MCF 10A (cell line): ENCODE measurements around the gene SMARCD3. TPM values are rescaled to one million over a fixed set of nuclear protein-coding genes. Genes with fewer than 3 reads are reported as not detected.

Experiments
- BruUV-seq: library from RNA; stranded (reverse); fragments of 400-500 nt; replicated peaks from 2 replicates; lab custom pipeline; 2021; lab: Mats Ljungman, UMichigan
- CTCF ChIA-PET: fragments of 300-600 bp; sonication (Branson Sonifier 250); formaldehyde crosslinking; extraction: SDS; loops from one replicate; lab custom pipeline; 2021; ENCODE audit warnings: antibody characterized with exemption, inconsistent platforms; lab: Yijun Ruan, JAX
- POLR2A ChIA-PET: fragments of 300-600, 350-650 bp; sonication (Branson Sonifier 250); formaldehyde crosslinking; extraction: SDS; loops from one replicate; lab custom pipeline; 2020; ENCODE audit warnings: antibody characterized with exemption, inconsistent platforms; lab: Yijun Ruan, JAX
- DNase-seq: peaks from one replicate; pipeline ENCODE4 v3.0.0-alpha.2; 2018; ENCODE audit not compliant: unreplicated experiment
- H3K27ac Mint-ChIP-seq: one replicate; pipeline ENCODE4 v1.8.0; 2022; ENCODE audit warnings: mild to moderate bottlenecking, low read depth, mixed read lengths; ENCODE audit not compliant: unreplicated experiment
- H3K27me3 Mint-ChIP-seq: one replicate; pipeline ENCODE4 v1.8.0; 2022; ENCODE audit warnings: mixed read lengths; ENCODE audit not compliant: insufficient read depth, unreplicated experiment
- H3K36me3 Mint-ChIP-seq: one replicate; pipeline ENCODE4 v1.8.0; 2022; ENCODE audit warnings: mild to moderate bottlenecking, moderate library complexity, mixed read lengths; ENCODE audit not compliant: insufficient read depth, unreplicated experiment
- H3K4me1 Mint-ChIP-seq: one replicate; pipeline ENCODE4 v1.8.0; 2022; ENCODE audit warnings: mixed read lengths; ENCODE audit not compliant: insufficient read depth, unreplicated experiment
- H3K4me3 Mint-ChIP-seq: one replicate; pipeline ENCODE4 v1.8.0; 2022; ENCODE audit warnings: mild to moderate bottlenecking, moderate library complexity, mixed read lengths; ENCODE audit not compliant: unreplicated experiment
- H3K9me3 Mint-ChIP-seq: one replicate; pipeline ENCODE4 v1.8.0; 2022; ENCODE audit warnings: mixed read lengths; ENCODE audit not compliant: unreplicated experiment
- intact Hi-C: fragments of 100-400 bp; cut with micrococcal nuclease; formaldehyde crosslinking; loops from 2 replicates; pipeline ENCODE4 v1.14.1; 2022
- total RNA-seq: library from RNA; stranded (reverse); gene quantifications from 2 replicates; pipeline ENCODE4 v1.2.3, GENCODE V29; 2022
- TF ChIP-seq, protein P1 (sequence below): fragments of 200-600 bp; IDR thresholded peaks from one replicate; pipeline ENCODE4 v1.8.0; 2022; ENCODE audit warnings: antibody characterized with exemption, mild to moderate bottlenecking; ENCODE audit not compliant: unreplicated experiment

SMARCD3 gene
- total RNA-seq, 1 experiment from 2014 or later, result 3.8 TPM

DNA sequence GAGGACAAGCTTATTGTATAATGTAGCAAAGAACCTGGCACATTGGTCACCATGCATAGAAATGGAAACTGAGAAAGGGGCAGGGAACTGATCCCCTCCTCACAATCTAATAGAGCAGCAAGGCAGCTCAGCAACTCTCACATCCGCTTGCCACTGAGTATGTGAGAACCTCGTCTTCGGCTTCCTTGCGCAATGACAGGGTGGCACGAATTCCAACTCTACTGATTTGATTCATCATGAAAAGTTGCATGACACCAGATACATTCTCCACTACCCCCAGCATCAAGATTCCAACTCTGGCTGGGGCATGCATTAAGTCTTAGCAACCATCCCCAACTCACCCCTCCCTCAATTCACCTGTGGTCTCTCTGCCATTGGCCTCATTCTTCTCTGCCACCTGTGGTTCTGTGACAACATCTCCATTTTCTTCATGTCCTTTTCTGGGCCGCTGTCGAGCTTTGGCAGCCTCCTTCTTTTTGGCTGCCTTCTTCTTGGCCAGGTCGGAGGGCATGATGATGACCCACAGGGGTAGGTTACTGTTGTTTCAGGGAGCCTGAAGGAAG is 22.5 kb downstream of the SMARCD3 start:
- Mint-ChIP-seq H3K9me3 (no peaks in the 10 kb centered on the region), H3K27me3 (no peaks in the 10 kb centered on the region), H3K36me3 (peaks cover 46% of the 10 kb centered on the region), H3K4me1 (peaks cover 16% of the 10 kb centered on the region), H3K4me3 (peak overlapping the region; percentile 99), H3K27ac (peak overlapping the region; percentile 99)
- ChIA-PET POLR2A (interaction anchor here (0.7 to 2.5 kb wide), 10 partner anchors 11 to 142 kb away, joined by 3 to 19 read pairs (median 4); partner anchors contain the start of gene NUB1), CTCF (interaction anchor here (0.6 to 1.3 kb wide), 4 partner anchors 18 to 134 kb away, joined by 3 to 4 read pairs (median 4); no protein-coding TSS in a partner anchor)
- intact Hi-C loops, result no loop called here
- BruUV-seq, result no TSS peak
- DNase-seq, result peak; percentile 61
- TF ChIP-seq, protein P1, sequence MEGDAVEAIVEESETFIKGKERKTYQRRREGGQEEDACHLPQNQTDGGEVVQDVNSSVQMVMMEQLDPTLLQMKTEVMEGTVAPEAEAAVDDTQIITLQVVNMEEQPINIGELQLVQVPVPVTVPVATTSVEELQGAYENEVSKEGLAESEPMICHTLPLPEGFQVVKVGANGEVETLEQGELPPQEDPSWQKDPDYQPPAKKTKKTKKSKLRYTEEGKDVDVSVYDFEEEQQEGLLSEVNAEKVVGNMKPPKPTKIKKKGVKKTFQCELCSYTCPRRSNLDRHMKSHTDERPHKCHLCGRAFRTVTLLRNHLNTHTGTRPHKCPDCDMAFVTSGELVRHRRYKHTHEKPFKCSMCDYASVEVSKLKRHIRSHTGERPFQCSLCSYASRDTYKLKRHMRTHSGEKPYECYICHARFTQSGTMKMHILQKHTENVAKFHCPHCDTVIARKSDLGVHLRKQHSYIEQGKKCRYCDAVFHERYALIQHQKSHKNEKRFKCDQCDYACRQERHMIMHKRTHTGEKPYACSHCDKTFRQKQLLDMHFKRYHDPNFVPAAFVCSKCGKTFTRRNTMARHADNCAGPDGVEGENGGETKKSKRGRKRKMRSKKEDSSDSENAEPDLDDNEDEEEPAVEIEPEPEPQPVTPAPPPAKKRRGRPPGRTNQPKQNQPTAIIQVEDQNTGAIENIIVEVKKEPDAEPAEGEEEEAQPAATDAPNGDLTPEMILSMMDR, result no peak

GRCh38 chr7:151223728-151224127 is 24.8 kb downstream of the SMARCD3 start:
- intact Hi-C loops, result no loop called here
- CTCF ChIA-PET, result no interaction called here
- Mint-ChIP-seq H3K27ac (no peak overlapping the region), H3K27me3 (no peaks in the 10 kb centered on the region), H3K4me1 (peaks cover 16% of the 10 kb centered on the region), H3K9me3 (no peaks in the 10 kb centered on the region), H3K36me3 (peaks cover 63% of the 10 kb centered on the region), H3K4me3 (no peak overlapping the region)
- TF ChIP-seq, protein P1, result no peak
- no TSS peak for BruUV-seq
- POLR2A ChIA-PET, result no interaction called here
- DNase-seq, result no peak

DNA sequence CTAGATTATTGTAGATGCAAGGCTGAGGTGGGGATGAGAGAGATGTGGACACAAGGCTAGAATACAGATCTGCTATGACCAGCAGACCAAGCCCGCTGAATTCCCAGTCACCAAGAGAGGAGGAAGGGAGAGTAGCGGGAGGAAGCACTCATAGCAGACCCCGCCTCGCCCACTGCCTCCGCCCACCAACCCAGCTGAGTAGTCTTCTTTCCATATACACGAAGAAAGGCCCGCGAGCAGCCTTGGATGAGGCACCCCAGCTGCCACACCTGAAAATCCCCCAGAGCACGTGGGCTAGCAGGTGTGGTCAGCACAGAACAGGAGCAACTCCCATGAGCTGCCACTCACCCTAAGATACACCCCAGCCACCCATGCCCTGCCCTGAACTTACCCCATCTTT is 30.3 kb downstream of the SMARCD3 start:
- intact Hi-C loops, result no loop called here
- Mint-ChIP-seq H3K4me1 (no peaks in the 10 kb centered on the region), H3K9me3 (no peaks in the 10 kb centered on the region), H3K27me3 (no peaks in the 10 kb centered on the region), H3K36me3 (peaks cover 93% of the 10 kb centered on the region), H3K27ac (no peak overlapping the region), H3K4me3 (no peak overlapping the region)
- TF ChIP-seq, protein P1, result no peak
- no TSS peak for BruUV-seq
- DNase-seq, result no peak
- CTCF ChIA-PET, result interaction anchor here (1.0 kb wide), 1 partner anchor 39 kb away, joined by 3 read pairs; no protein-coding TSS in a partner anchor
- POLR2A ChIA-PET, result no interaction called here

DNA sequence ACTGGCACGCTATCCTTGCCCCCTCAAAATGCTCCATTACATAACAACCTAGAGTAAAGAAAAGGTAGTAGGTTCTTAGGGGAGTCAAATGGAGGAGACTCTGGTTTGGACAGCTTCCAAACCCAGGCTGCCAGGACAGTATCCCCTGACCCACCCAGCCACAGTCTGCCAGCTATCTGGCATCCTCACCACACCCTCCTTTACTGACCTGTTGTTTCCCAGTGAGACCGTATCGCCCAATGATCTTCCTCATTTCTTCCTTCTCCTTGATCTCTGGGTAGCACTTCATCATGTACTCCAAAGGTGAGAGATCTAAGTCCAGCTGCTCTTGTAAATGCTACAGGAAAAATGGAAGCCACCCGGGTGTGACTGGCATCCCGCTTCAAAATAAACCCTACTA is 33.1 kb downstream of the SMARCD3 start:
- BruUV-seq, result no TSS peak
- no peak overlapping the region for H3K27ac Mint-ChIP-seq
- intact Hi-C loops, result no loop called here
- POLR2A ChIA-PET, result interaction anchor here (1.2 kb wide), 1 partner anchor 11 kb away, joined by 4 read pairs; the partner anchor contains the start of gene ABCF2
- TF ChIP-seq, protein P1, result no peak
- H3K4me1 Mint-ChIP-seq, result no peaks in the 10 kb centered on the region
- H3K36me3 Mint-ChIP-seq, result peaks cover 80% of the 10 kb centered on the region
- no peak for DNase-seq
- CTCF ChIA-PET, result no interaction called here
- H3K4me3 Mint-ChIP-seq, result no peak overlapping the region
- H3K27me3 Mint-ChIP-seq, result no peaks in the 10 kb centered on the region
- H3K9me3 Mint-ChIP-seq, result no peaks in the 10 kb centered on the region
